GM12875 (cell line): ENCODE measurements around the gene PDIA4.
"Not testable (repeated sequence)": the region's sequence is repeated elsewhere in the genome, so short reads cannot be mapped to it uniquely, and the experiment has no call there.

Source experiments
- H3K4me3 ChIP-seq: one replicate; pipeline ENCODE4 v1.5.1; 2011; ENCODE audit warnings: low read depth, low read length, control low read depth
- CTCF ChIP-seq: IDR thresholded peaks from 2 replicates; pipeline ENCODE4 v1.5.1; 2011; ENCODE audit warnings: low read depth, mild to moderate bottlenecking, control low read depth, inconsistent platforms, low read length, moderate library complexity, borderline replicate concordance; ENCODE audit not compliant: insufficient read depth

The PDIA4 gene

GRCh38 chr7:149014309-149014708 is 14.0 kb downstream of the PDIA4 start:
- no peak overlapping the region for H3K4me3 ChIP-seq
- no peak for TF ChIP-seq CTCF

- no peak overlapping the region for H3K4me3 ChIP-seq
- TF ChIP-seq CTCF, result no peak
Measured at GRCh38 chr7:149013876-149014275, 14.4 kb downstream of the PDIA4 start.

- not testable (repeated sequence) for H3K4me3 ChIP-seq
Measured at GRCh38 chr7:149012730-149013129, 15.6 kb downstream of the PDIA4 start.

- no peak for TF ChIP-seq CTCF
- no peak overlapping the region for H3K4me3 ChIP-seq
Measured at GRCh38 chr7:149011491-149011890, 16.8 kb downstream of the PDIA4 start.

GRCh38 chr7:149010451-149010850 is 17.9 kb downstream of the PDIA4 start:
- TF ChIP-seq CTCF, result no peak

GRCh38 chr7:149009527-149009926 is 18.8 kb downstream of the PDIA4 start:
- H3K4me3 ChIP-seq, result no peak overlapping the region
- TF ChIP-seq CTCF, result no peak

More at GRCh38 chr7:149010451-149010850, 17.9 kb downstream of the PDIA4 start:
- no peak overlapping the region for H3K4me3 ChIP-seq

- no peak overlapping the region for H3K4me3 ChIP-seq
- 0 out of 2 replicates have a peak, but pooled peaks have one; percentile 15 for TF ChIP-seq CTCF
Measured at GRCh38 chr7:149007611-149008010, 20.7 kb downstream of the PDIA4 start.

- TF ChIP-seq CTCF, result no peak
- H3K4me3 ChIP-seq, result no peak overlapping the region
Measured at GRCh38 chr7:149007146-149007545, 21.2 kb downstream of the PDIA4 start.
